ENCODE results near the gene AHCY.

GRCh38 chr20:34240693-34241615 is 62.2 kb downstream of the AHCY start, which contains the start of gene ASIP:
- TF ChIP-seq TAF1 (IDR thresholded peaks at IDR 0.05; ENCODE audit: borderline replicate concordance, low read depth, low read length) = no peak
- no peak for TF ChIP-seq POLR2A (IDR thresholded peaks at IDR 0.05; ENCODE audit: low read depth, low read length)

Data from GM12892 (cell line).